Amygdala (tissue), 56 donors: Measurements from ENCODE around the gene SUN1.

Experiments used
- DNase-seq, 56 donors: peaks; one replicate each; lab custom pipeline; 2025; lab: John Stamatoyannopoulos, UW

SUN1 gene

GRCh38 chr7:886626-887487 is 54.6 kb downstream of the SUN1 start:
- peak in 1 of 56 donors; percentile 39 for DNase-seq

- no peak for DNase-seq
Observed at GRCh38 chr7:887488-887820, 55.2 kb downstream of the SUN1 start.

GRCh38 chr7:888081-889024 is 56.1 kb downstream of the SUN1 start:
- DNase-seq: peak in 5 of 56 donors; percentile 8 to 44 (median 35)

GRCh38 chr7:889025-889390 is 56.7 kb downstream of the SUN1 start:
- no peak for DNase-seq

GRCh38 chr7:889391-889790 is 57.1 kb downstream of the SUN1 start:
- no peak for DNase-seq

GRCh38 chr7:890868-891267 is 58.6 kb downstream of the SUN1 start:
- no peak for DNase-seq

- no peak for DNase-seq
Observed at GRCh38 chr7:891291-891690, 59.0 kb downstream of the SUN1 start.

- DNase-seq: no peak
Observed at GRCh38 chr7:891805-892204, 59.5 kb downstream of the SUN1 start.

GRCh38 chr7:892648-893593 is 60.6 kb downstream of the SUN1 start:
- no peak for DNase-seq

- no peak for DNase-seq
Observed at GRCh38 chr7:893686-894085, 61.4 kb downstream of the SUN1 start.

- DNase-seq: no peak
Observed at GRCh38 chr7:894164-894867, 62.0 kb downstream of the SUN1 start.

- DNase-seq: no peak
Observed at GRCh38 chr7:894927-895450, 62.7 kb downstream of the SUN1 start.

GRCh38 chr7:895451-896052 is 63.3 kb downstream of the SUN1 start:
- no peak for DNase-seq

- no peak for DNase-seq
Observed at GRCh38 chr7:896346-897075, 64.2 kb downstream of the SUN1 start.

- no peak for DNase-seq
Observed at GRCh38 chr7:897086-897485, 64.8 kb downstream of the SUN1 start.

- no peak for DNase-seq
Observed at GRCh38 chr7:897771-898376, 65.6 kb downstream of the SUN1 start.

- no peak for DNase-seq
Observed at GRCh38 chr7:898460-898854, 66.2 kb downstream of the SUN1 start.
